HG02759 (cell line): Measurements from ENCODE around the gene LAMP1.
A peak's percentile ranks its signal among the peaks of the same experiment; 100 is the strongest.
"Not testable (repeated sequence)": the region's sequence is repeated elsewhere in the genome, so short reads cannot be mapped to it uniquely, and the experiment has no call there.

ENCODE experiments used
- ATAC-seq: cut with Tn5 transposase; IDR thresholded peaks from one replicate; pipeline ENCODE4 v1.9.1; 2021; ENCODE audit warnings: mild to moderate bottlenecking, moderate library complexity; ENCODE audit not compliant: unreplicated experiment

Gene LAMP1, protein sequence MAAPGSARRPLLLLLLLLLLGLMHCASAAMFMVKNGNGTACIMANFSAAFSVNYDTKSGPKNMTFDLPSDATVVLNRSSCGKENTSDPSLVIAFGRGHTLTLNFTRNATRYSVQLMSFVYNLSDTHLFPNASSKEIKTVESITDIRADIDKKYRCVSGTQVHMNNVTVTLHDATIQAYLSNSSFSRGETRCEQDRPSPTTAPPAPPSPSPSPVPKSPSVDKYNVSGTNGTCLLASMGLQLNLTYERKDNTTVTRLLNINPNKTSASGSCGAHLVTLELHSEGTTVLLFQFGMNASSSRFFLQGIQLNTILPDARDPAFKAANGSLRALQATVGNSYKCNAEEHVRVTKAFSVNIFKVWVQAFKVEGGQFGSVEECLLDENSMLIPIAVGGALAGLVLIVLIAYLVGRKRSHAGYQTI

DNA sequence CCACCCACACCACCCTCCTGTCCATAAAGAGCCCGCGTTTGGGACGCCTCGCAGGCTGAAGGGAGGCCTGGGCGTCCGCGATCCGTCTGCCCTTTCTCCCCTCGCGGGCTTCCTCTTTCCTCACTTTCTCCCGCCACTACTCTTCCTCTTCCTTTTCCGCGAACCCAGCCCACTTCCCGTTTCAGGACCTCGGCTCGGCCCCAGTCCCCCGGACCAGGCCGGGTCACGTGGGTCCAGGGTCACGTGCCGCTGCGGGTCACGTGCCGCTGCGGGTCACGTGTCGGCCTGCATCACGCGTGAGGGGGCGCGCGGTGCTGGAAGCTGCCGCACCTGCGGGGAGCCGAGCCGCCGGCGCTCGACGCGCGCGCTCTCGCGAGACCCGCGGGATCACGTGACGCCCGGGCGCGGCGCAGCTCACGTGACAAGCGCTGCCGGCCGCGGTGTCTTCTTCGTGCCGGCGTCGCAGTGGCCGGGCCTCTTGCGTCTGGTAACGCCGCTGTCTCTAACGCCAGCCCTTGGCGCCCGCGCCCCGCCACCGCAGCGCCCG is at the start of gene LAMP1:
Gene LAMP1 (plus strand): TSS at position 417 of the 547 bp plus-strand sequence. CDS start 196 bp downstream, outside the sequence.
- peak; percentile 86 for ATAC-seq

DNA sequence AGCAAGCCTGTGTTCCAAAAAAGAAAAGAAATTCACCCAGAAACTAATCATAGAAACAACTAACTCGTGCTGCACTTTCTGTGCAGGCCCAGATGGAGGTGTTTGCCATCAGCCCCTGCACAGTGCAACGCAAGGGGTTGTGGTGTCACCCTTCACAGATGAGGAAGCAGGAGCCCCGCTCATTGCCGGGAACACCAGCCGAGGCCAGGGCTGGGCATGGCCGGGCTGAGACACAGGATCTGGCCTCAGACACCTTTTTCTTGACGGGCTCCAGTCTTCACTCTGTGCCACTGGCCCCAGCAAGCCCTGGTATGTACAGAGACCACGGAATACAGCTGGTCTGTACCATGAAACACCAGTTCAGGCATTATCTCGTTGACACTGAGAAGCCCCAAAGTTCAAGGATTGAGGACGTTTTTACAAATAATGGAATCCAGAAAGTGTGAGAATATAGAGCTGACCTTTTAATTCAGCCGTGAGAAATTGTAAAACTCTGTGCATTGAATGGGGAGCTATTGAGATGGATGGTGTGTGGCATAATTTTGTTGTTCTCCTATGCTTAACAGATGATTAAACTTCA is 44.4 kb upstream of the LAMP1 start:
- no peak for ATAC-seq

DNA sequence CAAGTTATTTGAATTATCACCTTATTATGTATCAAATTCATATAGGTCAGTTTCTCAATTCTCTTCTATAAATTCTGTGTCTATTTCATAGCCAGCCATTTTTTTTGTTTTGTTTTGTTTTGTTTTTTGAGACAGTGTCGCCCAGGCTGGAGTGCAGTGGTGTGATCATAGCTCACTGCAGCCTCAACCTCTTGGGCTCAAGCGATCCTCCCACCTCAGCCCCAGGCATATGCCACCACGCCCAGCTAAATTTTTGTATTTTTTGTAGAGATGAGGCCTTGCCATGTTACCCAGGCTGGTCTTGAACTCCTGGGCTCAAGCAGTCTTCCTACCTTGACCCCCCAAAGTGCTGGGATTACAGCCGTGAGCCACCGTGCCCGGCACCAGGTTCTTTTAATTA is 39.1 kb upstream of the LAMP1 start:
- not testable (repeated sequence) for ATAC-seq

DNA sequence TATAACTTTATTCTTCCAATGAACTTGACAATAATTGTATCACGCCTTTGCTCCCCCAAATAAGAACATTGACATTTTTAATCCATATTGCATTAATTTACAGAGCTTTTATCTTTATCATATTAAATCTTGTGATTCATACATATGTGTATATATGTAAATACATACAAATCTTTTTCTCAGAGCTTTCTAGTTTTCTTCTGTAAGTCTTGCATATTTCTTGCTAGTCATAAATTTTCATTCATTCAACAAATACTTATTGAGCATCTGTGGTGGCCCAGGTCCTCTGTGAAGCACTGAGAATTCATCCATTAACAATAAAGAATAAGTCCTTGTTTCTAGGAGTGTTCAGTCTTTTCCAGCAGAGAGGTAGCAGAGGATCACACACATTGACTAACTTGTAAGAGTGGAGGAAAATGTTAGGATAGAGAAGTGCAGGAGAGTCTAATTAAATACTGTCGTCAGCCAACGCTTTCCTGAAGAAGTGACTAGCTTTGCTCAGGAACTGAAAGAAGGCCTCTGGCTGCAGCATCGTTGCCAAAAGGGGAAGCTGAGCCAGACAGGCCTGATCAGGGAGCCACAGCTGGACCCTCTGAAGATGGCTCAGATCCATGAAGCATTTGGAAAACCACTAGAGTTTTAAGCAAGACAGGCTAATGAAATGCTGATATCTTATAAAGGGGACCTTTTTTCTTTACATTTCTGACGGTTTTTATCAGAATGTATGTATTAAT is 38.6 kb upstream of the LAMP1 start:
- no peak for ATAC-seq

DNA sequence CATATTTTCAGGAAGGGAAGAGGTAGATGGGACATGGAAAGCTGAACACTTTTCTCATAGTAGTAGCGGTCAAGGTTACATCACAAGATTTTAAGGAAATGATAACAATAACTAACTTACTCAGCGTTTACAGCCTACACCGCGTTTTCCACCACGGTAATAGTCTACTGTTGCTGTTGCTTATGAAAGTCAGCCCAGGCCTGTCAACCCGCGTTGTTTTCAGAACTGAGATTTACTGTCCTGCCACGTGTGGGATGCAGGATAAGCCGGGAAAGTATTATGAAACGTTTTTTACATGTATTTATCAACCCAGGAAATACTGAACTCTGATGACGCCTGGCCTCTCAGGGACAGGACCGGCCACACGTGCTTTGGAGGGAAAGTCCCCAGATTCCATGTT is 36.0 kb upstream of the LAMP1 start:
- ATAC-seq = no peak

DNA sequence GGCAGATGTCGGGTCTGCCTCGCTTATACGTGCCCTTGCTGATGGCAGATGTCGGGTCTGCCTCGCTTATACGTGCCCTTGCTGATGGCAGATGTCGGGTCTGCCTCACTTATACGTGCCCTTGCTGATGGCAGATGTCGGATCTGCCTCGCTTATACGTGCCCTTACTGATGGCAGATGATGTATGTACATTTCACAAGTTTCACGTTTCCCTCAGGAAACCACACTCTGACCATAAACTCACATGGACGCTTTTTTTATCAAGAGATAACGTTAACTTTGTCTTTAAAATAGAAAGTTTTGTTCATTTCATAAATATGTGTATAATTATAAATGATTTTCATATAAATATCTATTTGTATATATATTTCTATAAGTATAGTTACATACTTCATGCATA is 34.0 kb upstream of the LAMP1 start:
- not testable (repeated sequence) for ATAC-seq

DNA sequence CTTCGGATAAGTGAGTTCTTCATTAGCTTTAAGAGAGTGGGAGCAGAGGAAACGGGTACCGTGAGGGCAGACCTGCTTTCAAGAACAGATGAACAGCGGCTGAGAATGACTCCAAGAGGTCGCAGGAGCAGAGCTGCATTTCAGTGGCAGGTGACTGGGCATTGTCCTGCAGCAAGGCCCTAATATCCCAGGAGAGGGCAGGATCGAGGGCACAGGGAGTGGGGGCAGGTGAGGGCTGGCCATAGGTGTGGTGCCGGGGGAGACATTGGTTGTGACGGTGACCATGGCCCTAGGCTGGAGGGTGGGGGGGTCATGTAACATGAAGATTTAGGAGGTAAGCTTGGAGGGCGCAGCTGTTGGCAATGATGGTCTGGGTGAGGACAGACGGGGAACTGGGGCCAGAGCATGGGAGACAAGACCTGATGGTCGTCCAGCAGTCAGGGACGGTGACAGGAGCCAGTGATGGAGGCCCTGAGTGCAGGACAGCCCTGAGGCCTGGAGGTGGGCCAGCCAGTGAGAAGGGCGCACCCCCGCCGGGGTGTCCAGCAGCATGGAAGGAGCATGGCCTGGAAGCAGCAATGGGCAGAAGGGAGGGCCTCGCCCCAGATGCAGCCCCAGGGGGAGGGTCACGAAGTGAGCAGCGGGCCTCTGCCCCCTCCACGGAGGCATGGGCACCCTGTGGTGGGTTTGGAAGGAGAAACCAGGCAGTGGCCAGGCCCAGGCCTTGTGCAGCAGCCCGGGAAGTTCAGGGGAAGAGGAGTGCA is 29.2 kb upstream of the LAMP1 start:
- ATAC-seq = no peak

DNA sequence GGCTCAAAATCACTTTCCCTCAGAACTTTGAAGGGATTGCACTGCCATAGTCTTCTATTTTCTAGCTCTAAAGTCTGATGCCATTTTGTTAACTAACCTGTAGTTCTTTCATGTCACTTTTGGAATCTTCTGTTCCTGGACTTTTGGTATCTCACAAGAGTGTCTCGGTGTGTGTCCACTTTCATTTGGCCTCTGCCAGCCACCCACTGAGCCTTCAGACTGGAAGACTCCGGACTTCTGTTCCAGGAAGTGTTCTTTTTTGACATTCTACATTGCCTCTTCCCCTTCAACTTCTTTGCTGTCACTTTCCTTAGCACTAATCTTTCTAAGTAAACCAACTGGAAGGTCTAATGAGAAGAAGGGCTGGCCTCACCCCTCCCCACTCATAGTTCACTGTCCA is 25.0 kb upstream of the LAMP1 start:
- no peak for ATAC-seq

DNA sequence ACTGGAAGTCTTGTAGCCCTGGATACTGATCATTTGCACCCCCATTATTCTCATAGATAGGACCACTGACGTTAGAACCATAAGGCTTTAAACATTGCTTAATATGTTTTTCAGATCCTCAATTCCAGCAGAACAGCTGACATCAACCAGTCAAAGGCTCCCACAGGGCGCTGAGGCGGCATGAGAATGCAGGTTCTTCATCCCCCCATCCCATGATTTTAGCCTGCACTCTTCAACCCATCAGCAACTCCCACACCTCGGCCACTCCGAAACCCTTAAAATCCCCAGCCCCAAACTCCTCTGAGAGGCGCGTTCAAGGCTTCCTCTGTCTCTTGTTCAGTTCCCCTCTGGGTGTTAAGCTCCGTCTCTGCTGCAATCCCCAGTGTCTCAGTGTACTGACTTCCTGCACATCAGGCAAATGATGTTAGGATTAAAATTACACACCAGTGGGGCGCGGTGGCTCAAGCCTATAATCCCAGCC is 24.3 kb upstream of the LAMP1 start:
- ATAC-seq = no peak

DNA sequence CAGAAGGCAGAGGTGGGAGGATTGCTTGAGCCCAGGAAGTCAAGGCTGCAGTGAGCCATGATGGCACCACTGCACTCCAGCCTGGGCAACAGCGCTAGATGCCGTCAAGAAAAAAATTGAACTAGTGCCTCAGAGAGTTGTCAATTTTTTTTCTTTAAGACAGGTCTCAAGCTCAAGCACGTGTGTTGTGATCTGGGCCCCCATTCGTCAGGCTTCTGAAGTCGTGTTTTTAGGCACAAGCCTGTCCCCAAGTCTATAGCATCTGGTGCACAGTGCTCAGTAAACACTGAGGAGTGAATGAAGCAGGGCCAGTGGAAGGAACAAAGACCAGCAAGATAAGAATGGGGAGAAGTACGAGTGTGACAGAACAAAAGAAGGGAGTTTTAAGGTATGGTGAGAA is 23.7 kb upstream of the LAMP1 start:
- ATAC-seq = no peak

DNA sequence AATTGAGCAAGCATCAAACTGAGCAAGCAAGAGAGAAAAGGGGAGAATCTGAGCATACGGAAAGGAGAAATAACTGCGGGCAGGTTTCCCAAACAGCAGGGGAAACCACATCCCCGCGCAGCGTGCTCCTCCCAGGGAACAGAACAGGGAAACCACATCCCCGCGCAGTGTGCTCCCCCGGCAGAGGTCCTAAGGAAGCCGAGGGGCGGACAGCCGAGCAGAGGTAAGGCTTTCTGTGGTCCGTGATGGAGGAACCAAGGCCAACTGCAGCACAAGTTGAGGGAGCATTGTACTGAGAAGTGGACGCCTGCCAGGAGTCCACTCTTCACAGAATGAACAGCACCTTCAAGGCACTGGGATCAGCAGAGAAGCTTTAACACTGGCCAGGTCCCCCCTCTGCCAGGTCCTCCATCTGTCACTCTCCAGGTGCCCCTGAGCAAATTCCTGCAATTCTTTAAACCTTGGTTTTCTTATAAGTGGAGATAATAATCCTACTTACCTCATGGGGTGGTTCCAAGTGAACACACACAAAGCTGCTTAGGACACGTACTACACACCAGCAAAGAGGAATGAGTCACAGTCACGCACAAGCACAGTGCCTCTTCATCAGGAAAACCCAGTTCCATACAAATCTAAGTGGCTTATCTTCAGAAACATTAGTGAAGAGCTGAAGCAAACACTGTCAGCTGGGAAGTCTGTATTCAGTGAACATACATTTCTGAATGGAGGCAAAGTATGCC is 23.0 kb upstream of the LAMP1 start:
- ATAC-seq = no peak

DNA sequence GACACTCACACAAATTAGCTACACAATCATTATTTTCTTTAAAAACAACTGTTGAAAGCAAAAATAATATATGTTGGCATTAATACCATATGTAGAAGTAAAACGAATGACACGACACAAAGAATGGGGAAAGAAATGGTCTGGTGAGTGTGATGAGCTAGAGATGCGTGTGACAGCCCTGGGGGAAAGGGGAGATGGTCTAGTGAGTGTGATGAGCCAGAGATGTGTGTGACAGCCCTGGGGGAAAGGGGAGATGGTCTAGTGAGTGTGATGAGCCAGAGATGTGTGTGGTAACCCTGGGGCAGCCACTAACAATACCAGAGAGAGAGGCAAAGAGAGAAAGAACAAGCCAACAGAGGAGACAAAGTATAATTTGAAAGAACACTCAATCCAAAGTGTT is 22.3 kb upstream of the LAMP1 start:
- ATAC-seq = no peak

DNA sequence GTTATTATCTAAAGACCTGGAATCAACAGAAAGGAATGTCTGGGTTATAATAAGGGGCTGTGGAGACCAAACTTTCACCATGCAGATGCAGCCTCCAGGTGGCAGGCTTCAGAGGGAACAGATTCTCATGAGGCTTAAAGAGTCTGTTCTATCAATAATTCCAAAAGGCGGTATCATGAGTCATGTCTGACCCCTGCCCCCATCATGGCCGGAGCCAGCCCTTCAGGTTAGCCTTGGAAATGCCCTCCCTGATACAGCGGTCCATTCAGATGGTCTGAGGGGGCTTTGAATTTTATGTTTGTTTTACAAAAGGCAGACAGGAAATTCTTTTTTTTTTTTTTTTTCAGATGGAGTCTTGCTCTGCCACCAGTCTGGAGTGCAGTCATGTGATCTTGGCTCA is 21.7 kb upstream of the LAMP1 start:
- no peak for ATAC-seq

DNA sequence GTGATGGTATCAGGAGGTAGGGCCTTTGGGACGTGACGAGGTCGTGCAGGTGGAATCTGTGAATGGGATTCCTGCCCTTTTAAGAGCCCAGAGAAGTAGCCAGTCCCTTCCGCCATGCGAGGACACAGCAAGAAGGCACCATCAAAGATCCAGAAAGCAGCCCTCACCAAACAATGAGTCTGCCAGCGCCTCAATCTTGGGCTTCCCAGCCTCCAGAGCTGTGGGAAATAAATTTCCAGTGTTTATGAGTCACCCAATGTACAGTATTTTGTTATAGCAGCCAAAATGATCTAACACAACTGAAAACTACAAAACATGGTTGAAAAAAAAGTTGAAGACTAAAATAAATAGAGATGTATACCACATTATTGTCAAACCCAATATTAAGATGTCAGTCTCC is 16.9 kb upstream of the LAMP1 start:
- ATAC-seq = no peak

DNA sequence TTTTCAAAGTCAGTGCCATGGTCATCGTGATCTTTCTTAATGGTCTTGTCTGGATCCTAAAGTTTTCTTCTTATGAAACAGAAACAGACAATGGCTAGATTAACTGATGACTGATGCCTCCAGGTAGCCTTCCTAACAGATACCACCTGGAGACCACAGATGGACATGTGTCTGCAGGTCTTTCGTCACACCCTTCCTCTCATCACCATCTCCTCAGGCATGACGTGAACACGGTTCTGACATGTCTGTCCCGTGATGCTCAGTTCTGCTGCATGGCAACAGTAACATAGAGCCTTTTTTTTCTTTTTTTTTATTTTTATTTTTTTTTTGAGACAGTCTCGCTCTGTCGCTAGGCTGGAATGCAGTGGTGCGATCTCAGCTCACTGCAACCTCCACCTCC is 13.1 kb upstream of the LAMP1 start:
- ATAC-seq = no peak

DNA sequence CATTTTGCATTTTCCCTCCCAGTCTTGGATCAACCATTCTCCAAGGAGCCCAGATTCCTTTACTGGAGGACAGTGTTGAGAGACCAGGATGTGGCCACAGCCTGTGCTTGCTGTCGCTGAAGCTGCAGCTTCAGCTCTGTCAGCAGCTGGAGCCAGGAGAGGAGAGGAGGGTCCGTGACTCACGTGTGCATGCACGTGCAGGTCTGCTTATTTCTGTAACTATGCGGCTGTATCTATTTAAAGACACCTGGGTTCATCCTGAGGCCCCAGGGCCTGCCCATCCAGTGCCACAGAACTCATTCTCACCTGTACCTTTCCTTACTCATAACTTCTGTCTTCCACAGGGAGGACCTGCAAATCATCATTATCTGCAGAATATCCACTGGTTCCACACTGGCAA is 8.2 kb upstream of the LAMP1 start:
- no peak for ATAC-seq

DNA sequence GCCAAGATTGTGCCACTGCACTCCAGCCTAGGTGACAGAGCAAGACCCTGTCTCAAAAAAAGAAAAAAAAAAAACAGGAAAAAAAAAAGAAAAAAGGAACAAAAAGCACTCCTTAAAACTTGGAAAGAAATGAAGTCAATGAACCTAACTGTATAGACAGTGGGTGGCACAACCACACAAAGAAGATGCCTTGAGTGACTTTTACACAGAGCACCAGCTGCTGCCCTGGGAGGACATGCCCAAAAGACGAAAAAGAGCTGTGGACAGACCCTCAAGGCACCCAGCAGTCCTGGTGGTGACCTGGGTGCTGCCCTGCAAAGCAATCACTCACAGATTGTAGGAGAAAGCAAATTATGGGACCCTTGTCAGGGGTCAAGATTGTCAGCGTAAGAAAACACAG is 5.9 kb upstream of the LAMP1 start:
- no peak for ATAC-seq

DNA sequence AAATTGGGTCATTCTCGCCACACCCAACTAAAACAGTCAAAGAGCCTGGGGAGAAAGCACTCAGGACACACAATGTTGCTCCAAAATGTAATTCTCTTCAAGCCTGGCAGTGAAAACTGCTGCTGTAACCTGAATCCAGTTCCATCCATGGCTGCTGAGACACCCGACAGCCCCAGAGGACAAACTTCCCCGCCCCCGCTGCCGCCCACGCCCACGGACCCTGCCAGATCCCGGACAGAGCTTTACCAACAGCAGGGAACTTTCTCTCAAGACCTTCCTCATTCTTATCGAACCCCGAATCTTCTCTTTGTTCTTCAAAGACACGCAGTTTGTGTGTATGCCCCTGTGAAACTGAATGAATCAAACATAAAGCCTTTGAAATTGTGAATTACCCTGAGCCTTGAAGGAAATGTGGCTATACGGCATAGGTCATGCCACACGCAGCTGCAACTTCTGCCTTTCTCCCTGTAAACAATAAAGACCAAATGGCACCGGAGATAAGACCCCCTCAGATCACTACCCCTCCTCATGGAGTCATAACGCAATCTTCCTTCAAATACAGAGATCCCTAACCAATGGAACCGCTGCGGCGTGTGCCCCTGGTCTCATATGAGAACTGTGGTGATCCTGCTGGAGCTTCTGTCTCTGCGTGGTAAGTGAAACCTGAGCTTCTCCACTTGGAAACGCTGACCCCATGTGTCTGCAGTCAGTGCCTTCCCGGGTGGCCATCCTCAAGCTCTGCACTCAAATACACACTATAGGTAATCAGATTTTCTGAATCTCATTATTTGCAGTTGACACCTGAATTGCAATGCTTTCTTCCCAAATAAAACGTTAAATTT is 4.8 kb upstream of the LAMP1 start:
- ATAC-seq = no peak

DNA sequence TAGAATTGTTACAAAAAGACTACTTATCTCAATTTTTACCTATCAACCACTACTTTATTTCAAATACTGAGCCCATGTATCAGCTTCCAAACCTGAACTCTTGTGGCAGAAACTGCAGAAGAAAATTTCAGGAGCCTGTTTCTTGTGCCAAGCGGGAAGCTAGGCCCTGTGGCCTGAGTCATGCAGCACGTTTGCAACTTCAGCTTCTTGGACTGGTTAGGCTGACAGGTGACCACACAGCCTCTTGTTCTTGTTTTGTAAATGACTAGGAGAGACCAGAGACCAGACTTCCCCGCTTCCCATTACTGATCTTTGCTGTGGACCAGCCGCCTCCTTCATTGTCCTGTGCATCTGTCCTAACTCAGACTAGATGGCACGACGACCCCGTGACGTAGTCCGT is 3.4 kb upstream of the LAMP1 start:
- no peak for ATAC-seq
